T47D (cell line): Measurements from ENCODE around the gene SYCP2L.
"Not testable (repeated sequence)": the region's sequence is repeated elsewhere in the genome, so short reads cannot be mapped to it uniquely, and the experiment has no call there.

Source experiments
- DNase-seq, 2 experiments: peaks; one replicate each; pipeline versions ENCODE4 v3.0.0 to v3.0.0-alpha.2; 2011 to 2012; ENCODE audit warnings: low read depth in 1 of 2, low spot score in 1 of 2
- JUND ChIP-seq: IDR thresholded peaks from 2 replicates; pipeline ENCODE4 v1.6.1; 2012; ENCODE audit warnings: low read depth
- in situ Hi-C: cut with HindIII; loops from 2 replicates; pipeline ENCODE4 v1.10.0; 2016; ENCODE audit warnings: low sequenced_read_pairs, low pct_unique_long_range_greater_than_20kb

Gene SYCP2L

GRCh38 chr6:10972196-10972595 lies 85.3 kb downstream of the SYCP2L start:
- in situ Hi-C loops, result no loop called here
- no peak for TF ChIP-seq JUND
- DNase-seq, result no peak

- in situ Hi-C loops, result no loop called here
- no peak for TF ChIP-seq JUND
- DNase-seq, result no peak
Measured at GRCh38 chr6:10976571-10976970, 89.7 kb downstream of the SYCP2L start.

- in situ Hi-C loops, result no loop called here
- no peak for TF ChIP-seq JUND
- no peak for DNase-seq
Measured at GRCh38 chr6:10977231-10977968, 90.5 kb downstream of the SYCP2L start.

- TF ChIP-seq JUND, result no peak
- DNase-seq, result no peak
- in situ Hi-C loops, result no loop called here
Measured at GRCh38 chr6:10979603-10980002, 92.8 kb downstream of the SYCP2L start.

GRCh38 chr6:10981409-10981808 lies 94.6 kb downstream of the SYCP2L start:
- DNase-seq, result no peak
- no peak for TF ChIP-seq JUND
- in situ Hi-C loops, result no loop called here

- DNase-seq, in situ Hi-C loops: not testable (repeated sequence)
Measured at GRCh38 chr6:10984959-10985358, 98.1 kb downstream of the SYCP2L start.

GRCh38 chr6:10989587-10989986 lies 102.7 kb downstream of the SYCP2L start:
- in situ Hi-C loops, result no loop called here
- DNase-seq, result no peak
- no peak for TF ChIP-seq JUND

GRCh38 chr6:10991115-10991514 lies 104.3 kb downstream of the SYCP2L start:
- TF ChIP-seq JUND, result no peak
- in situ Hi-C loops, result no loop called here
- DNase-seq, result no peak

- no peak for TF ChIP-seq JUND
- no peak for DNase-seq
- in situ Hi-C loops, result no loop called here
Measured at GRCh38 chr6:10993896-10994295, 107.0 kb downstream of the SYCP2L start.

- DNase-seq, result no peak
- in situ Hi-C loops, result no loop called here
Measured at GRCh38 chr6:10995114-10995707, 108.4 kb downstream of the SYCP2L start.

GRCh38 chr6:10999994-11000393 lies 113.1 kb downstream of the SYCP2L start:
- TF ChIP-seq JUND, result no peak
- no peak for DNase-seq
- in situ Hi-C loops, result no loop called here

More at GRCh38 chr6:10995114-10995707, 108.4 kb downstream of the SYCP2L start:
- no peak for TF ChIP-seq JUND

- in situ Hi-C loops, result no loop called here
- DNase-seq, result no peak
- TF ChIP-seq JUND, result no peak
Measured at GRCh38 chr6:11002176-11002575, 115.3 kb downstream of the SYCP2L start.

GRCh38 chr6:11003297-11003696 lies 116.4 kb downstream of the SYCP2L start:
- in situ Hi-C loops, DNase-seq: not testable (repeated sequence)

- DNase-seq, result no peak
- in situ Hi-C loops, result no loop called here
- TF ChIP-seq JUND, result no peak
Measured at GRCh38 chr6:11006061-11006460, 119.2 kb downstream of the SYCP2L start.
